Sigmoid colon (tissue), 7 donors: ENCODE measurements around the gene GRIK4. TPM values are rescaled to one million over a fixed set of nuclear protein-coding genes. Genes with fewer than 3 reads are reported as not detected.
"Not testable (repeated sequence)": the region's sequence is repeated elsewhere in the genome, so short reads cannot be mapped to it uniquely, and the experiment has no call there.

Experiments used
- DNase-seq: peaks from one replicate; pipeline ENCODE4 v3.0.0-alpha.2; 2019
- H3K27ac ChIP-seq, 4 donors: fragments of 200-600 bp; sonication (generic); one replicate each; pipeline ENCODE4 v1.5.1; 2016 to 2019; ENCODE audit warnings: mild to moderate bottlenecking in 1 of 4
- H3K27me3 ChIP-seq, 3 donors: fragments of 200-600 bp; sonication (generic); one replicate each; pipeline ENCODE4 v1.5.1; 2019; ENCODE audit warnings: mild to moderate bottlenecking in 1 of 3
- H3K36me3 ChIP-seq, 4 donors: fragments of 200-600 bp; sonication (generic); one replicate each; pipeline ENCODE4 v1.5.1; 2016 to 2019
- H3K4me1 ChIP-seq, 4 donors: fragments of 200-600 bp; sonication (generic); one replicate each; pipeline ENCODE4 v1.5.1; 2017 to 2019
- H3K4me3 ChIP-seq, 4 donors: fragments of 200-600 bp; sonication (generic); one replicate each; pipeline ENCODE4 v1.5.1; 2017 to 2019; ENCODE audit warnings: mild to moderate bottlenecking in 2 of 4, moderate library complexity in 1 of 4
- H3K9me3 ChIP-seq, 4 donors: fragments of 200-600 bp in 3 of 4; sonication (generic) in 3 of 4; one replicate each; pipeline versions ENCODE4 v1.5.1 to v1.6.1; 2013 to 2019
- EP300 ChIP-seq, 4 donors: sonication (generic); formaldehyde crosslinking; IDR thresholded peaks; one replicate each; pipeline ENCODE4 v1.6.1; 2017; ENCODE audit warnings: antibody characterized with exemption in 4 of 4
- POLR2A ChIP-seq, 2 donors: fragments of 450-650 bp; IDR thresholded peaks; one replicate each; pipeline ENCODE4 v1.6.1; 2016; ENCODE audit warnings: antibody characterized with exemption in 2 of 2, mild to moderate bottlenecking in 2 of 2, moderate library complexity in 2 of 2
- POLR2AphosphoS5 ChIP-seq, 4 donors: sonication (generic); formaldehyde crosslinking; IDR thresholded peaks; one replicate each; pipeline ENCODE4 v1.6.1; 2017; ENCODE audit warnings: antibody characterized with exemption in 4 of 4
- WGBS, 2 donors: extraction: QIAGEN DNeasy Blood & Tissue Kit; methylation state at CpG; one replicate each; pipeline ENCODE4 v1.1.7; 2013; 5-methylcytosine and 5-hydroxymethylcytosine counted together
- intact Hi-C: fragments of 100-400 bp; cut with DNase I; formaldehyde crosslinking; loops from one replicate; pipeline ENCODE4 v1.15.1; 2023
- polyA plus RNA-seq, 3 donors: library from polyadenylated mRNA; stranded (reverse); fragments of 200-250 nt; gene quantifications; one replicate each; pipeline ENCODE4 v1.2.3, GENCODE V29; 2013
- total RNA-seq, 4 donors: library from RNA; depleted of rRNA; stranded (reverse); fragments of >200 nt; gene quantifications; one replicate each; pipeline ENCODE4 v1.1.0, GENCODE V29; 2016
- TF ChIP-seq, protein P1 (sequence below), 4 experiments: fragments of 450-650 bp in 3 of 4; fragments of 200-600 bp in 1 of 4; IDR thresholded peaks; one replicate each; pipeline ENCODE4 v1.5.1; 2016 to 2019; ENCODE audit warnings: antibody characterized with exemption in 4 of 4, mild to moderate bottlenecking in 3 of 4, moderate library complexity in 2 of 4
- donor health status: healthy with polysubstance abuse.
- donor health status: Bipolar disorder and iron deficiency.
- donor health status: healthy.

Gene GRIK4
- total and polyA plus RNA-seq, 7 donors: 0.10 to 0.36 (median 0.27) TPM; not detected in 4

DNA sequence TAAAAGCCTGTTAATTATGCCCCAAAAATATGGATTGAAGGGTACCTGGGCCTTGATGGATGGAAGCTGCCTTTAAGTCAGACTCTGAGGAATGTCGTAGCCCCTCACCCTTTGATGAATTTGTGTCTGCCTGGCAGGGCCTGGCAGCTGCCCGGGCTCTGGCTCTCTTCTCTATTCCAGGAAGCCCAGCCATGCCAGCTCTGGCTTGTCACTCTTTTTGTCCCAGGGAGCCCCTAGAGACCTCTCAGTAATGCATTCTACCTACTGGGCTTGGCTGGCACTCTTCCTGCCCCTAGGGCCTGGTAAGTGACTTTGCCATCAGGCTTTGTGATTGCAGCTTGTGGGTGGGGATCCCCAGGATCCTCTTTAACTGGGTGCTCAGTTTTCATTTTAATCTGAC is 103.8 kb downstream of the GRIK4 start:
- intact Hi-C loops: no loop called here
- no peaks in the 10 kb centered on the region for H3K36me3 ChIP-seq
- DNase-seq: no peak
- no peak overlapping the region for H3K27ac ChIP-seq
- H3K4me3 ChIP-seq: no peak overlapping the region
- TF ChIP-seq EP300 (IDR thresholded peaks at IDR 0.05) (no peak), POLR2A (IDR thresholded peaks at IDR 0.05) (no peak), POLR2AphosphoS5 (IDR thresholded peaks at IDR 0.05) (no peak)
- TF ChIP-seq, protein P1, sequence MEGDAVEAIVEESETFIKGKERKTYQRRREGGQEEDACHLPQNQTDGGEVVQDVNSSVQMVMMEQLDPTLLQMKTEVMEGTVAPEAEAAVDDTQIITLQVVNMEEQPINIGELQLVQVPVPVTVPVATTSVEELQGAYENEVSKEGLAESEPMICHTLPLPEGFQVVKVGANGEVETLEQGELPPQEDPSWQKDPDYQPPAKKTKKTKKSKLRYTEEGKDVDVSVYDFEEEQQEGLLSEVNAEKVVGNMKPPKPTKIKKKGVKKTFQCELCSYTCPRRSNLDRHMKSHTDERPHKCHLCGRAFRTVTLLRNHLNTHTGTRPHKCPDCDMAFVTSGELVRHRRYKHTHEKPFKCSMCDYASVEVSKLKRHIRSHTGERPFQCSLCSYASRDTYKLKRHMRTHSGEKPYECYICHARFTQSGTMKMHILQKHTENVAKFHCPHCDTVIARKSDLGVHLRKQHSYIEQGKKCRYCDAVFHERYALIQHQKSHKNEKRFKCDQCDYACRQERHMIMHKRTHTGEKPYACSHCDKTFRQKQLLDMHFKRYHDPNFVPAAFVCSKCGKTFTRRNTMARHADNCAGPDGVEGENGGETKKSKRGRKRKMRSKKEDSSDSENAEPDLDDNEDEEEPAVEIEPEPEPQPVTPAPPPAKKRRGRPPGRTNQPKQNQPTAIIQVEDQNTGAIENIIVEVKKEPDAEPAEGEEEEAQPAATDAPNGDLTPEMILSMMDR (IDR thresholded peaks at IDR 0.05): no peak
- H3K27me3 ChIP-seq: no peaks in the 10 kb centered on the region
- H3K4me1 ChIP-seq: no peaks in the 10 kb centered on the region
- 67 to 70% methylated on average over 2 of the region's 2 CpGs for WGBS, 2 donors
- H3K9me3 ChIP-seq: peaks cover 0 to 5% (median 0%) of the 10 kb centered on the region in 4 donors

- intact Hi-C loops: no loop called here
- 89 to 91% methylated on average over 5 of the region's 5 CpGs for WGBS, 2 donors
- no peaks in the 10 kb centered on the region for H3K4me1 ChIP-seq
Observed at GRCh38 chr11:120618399-120618798, 106.9 kb downstream of the GRIK4 start.

DNA sequence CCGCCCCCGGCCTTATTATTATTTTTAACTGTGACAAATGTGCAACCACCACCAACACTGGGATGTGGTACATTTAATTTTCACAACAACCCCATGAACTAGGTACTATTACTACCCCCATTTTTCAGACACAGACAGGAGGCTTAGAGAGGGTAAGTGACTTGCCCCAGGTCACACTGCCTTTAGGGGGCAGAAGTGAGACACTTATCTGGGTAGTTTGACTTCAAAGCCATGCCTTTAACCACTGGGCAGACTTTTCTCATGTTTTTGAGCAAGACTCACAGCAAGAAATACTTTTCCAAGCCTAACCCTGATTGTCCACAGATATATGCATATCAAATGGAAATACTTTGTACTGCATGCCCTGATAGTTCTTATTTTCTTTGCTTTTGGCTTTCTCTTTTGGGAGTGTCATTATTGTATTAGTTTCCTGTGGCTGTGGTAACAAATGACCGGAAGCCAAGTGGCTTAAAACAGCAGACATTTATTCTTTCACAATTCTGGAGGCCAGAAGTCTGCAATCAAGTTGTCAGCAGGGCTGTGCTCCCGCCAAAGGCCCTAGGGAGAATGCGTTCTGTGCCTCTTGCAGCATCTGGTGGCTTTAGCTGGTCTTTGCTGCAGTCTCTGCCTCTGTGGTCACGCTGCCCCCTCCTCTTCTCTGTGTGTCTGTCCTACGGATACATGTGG is 110.8 kb downstream of the GRIK4 start:
- intact Hi-C loops: no loop called here
- 74 to 85% methylated on average over 7 of the region's 7 CpGs for WGBS, 2 donors
- Histone ChIP-seq H3K36me3 (no peaks in the 10 kb centered on the region), H3K27me3 (peaks cover 0 to 3% (median 0%) of the 10 kb centered on the region in 3 donors), H3K4me3 (no peak overlapping the region), H3K27ac (no peak overlapping the region), H3K9me3 (peaks cover 0 to 5% (median 0%) of the 10 kb centered on the region in 4 donors), H3K4me1 (no peaks in the 10 kb centered on the region)
- no peak for TF ChIP-seq POLR2A (IDR thresholded peaks at IDR 0.05)
- TF ChIP-seq EP300 (IDR thresholded peaks at IDR 0.05): no peak
- TF ChIP-seq, protein P1 (IDR thresholded peaks at IDR 0.05): no peak
- peak in 1 of 4 donors; percentile 35 for TF ChIP-seq POLR2AphosphoS5 (IDR thresholded peaks at IDR 0.05)
- DNase-seq: no peak

More at GRCh38 chr11:120618399-120618798, 106.9 kb downstream of the GRIK4 start:
- peaks cover 0 to 5% (median 0%) of the 10 kb centered on the region in 4 donors for H3K9me3 ChIP-seq
- H3K4me3 ChIP-seq: no peak overlapping the region
- H3K27me3 ChIP-seq: no peaks in the 10 kb centered on the region
- no peak for TF ChIP-seq EP300 (IDR thresholded peaks at IDR 0.05)
- TF ChIP-seq, protein P1 (IDR thresholded peaks at IDR 0.05): no peak
- H3K36me3 ChIP-seq: no peaks in the 10 kb centered on the region
- no peak for DNase-seq
- no peak overlapping the region for H3K27ac ChIP-seq

DNA sequence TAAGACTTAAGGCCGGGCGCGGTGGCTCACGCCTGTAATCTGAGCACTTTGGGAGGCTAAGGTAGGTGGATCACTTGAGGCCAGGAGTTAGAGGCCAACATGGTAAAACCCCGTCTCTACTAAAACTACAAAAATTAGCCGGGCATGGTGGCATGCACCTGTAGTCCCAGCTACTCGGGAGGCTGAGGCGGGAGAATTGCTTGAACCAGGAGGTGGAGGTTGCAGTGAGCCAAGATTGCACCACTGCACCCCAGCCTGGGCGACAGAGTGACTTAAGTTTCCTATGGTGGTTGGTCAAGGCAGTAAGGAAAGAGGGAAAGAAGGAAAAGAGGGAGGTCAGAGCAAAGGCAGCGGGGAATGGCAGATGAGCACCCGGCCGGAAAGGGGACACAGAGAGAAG is 113.4 kb downstream of the GRIK4 start:
- WGBS, 2 donors: 92 to 93% methylated on average over 12 of the region's 12 CpGs
- H3K4me3 ChIP-seq, H3K27me3 ChIP-seq, H3K4me1 ChIP-seq, intact Hi-C loops, DNase-seq, H3K27ac ChIP-seq, H3K36me3 ChIP-seq, H3K9me3 ChIP-seq: not testable (repeated sequence)

DNA sequence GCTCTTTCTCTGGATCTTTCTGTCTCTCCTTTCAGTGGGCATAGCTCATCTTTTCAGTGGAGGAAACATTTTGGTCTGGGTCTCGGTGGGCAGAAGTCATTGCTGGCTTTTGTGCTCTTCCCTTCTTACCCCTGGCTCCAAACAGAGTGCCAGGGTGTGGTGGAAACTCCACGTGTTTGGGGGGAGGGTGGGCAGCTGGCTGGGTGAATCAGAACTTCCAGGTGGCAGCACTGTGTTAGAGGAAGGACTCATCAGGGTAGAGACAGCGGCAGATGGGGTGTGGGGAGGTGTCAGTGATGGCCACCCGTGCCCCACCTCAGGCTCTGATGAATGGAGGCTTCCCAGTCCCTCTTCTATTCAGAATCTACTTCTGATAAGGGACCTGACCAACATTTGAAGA is 114.0 kb downstream of the GRIK4 start:
- 39 to 59% methylated on average over 4 of the region's 4 CpGs for WGBS, 2 donors
- intact Hi-C loops: no loop called here
- H3K27ac ChIP-seq: no peak overlapping the region
- no peak overlapping the region for H3K4me3 ChIP-seq
- no peaks in the 10 kb centered on the region for H3K4me1 ChIP-seq
- H3K36me3 ChIP-seq: no peaks in the 10 kb centered on the region
- DNase-seq: no peak
- TF ChIP-seq, protein P1 (IDR thresholded peaks at IDR 0.05): no peak
- TF ChIP-seq POLR2A (IDR thresholded peaks at IDR 0.05) (no peak), EP300 (IDR thresholded peaks at IDR 0.05) (no peak), POLR2AphosphoS5 (IDR thresholded peaks at IDR 0.05) (no peak)
- no peaks in the 10 kb centered on the region for H3K9me3 ChIP-seq
- peaks cover 0 to 3% (median 0%) of the 10 kb centered on the region in 3 donors for H3K27me3 ChIP-seq
